Brain pericyte (primary cell): Measurements from ENCODE around the gene STX3.

ENCODE experiments used
- DNase-seq: peaks from one replicate; pipeline ENCODE4 v3.0.0-alpha.2; 2012; ENCODE audit warnings: low read depth, low spot score

Gene STX3

DNA sequence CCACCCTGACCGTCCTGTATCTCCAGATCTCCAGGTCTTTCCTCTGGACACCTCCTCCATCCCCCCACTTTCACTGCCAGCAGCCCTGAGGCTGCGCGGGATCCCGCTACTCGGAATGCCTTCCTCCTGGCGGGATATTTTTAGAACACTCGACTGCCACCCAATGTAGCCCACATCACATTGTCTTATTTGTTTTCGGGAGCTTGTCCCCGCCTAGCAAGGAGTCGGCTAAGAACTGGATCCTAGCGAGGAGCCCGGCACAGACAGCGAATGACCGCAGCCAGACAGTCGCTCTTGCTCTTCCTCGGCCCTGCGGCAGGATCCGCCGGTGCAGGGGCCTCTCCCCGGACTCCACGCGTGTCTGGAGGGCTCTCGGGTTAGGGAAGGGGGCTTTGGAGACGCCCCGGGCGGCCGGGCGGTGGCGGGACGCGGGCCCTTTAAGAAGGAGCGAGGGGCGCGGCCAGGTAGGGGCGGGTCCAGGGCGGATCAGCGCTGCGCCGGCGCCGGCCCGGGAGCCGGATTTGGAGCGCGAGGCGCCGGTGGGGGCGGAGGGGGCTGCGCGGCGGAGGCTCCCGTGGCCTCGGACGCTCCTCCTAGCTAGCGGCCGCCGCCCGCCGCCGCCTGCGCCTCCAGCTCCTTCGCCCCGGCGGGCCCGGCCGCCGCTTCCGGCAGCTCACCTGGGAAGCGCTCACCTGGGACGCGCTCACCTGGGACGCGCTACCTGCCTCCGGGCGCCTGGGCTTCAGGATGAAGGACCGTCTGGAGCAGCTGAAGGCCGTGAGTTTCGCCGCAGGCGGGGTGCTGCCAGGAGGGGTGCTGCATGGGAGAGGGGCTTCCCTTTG lies at the start of gene STX3:
STX3 (plus strand) TSS at position 518 of the 842 bp plus-strand sequence; CDS start at position 748, 230 bp downstream.
- no peak for DNase-seq

DNA sequence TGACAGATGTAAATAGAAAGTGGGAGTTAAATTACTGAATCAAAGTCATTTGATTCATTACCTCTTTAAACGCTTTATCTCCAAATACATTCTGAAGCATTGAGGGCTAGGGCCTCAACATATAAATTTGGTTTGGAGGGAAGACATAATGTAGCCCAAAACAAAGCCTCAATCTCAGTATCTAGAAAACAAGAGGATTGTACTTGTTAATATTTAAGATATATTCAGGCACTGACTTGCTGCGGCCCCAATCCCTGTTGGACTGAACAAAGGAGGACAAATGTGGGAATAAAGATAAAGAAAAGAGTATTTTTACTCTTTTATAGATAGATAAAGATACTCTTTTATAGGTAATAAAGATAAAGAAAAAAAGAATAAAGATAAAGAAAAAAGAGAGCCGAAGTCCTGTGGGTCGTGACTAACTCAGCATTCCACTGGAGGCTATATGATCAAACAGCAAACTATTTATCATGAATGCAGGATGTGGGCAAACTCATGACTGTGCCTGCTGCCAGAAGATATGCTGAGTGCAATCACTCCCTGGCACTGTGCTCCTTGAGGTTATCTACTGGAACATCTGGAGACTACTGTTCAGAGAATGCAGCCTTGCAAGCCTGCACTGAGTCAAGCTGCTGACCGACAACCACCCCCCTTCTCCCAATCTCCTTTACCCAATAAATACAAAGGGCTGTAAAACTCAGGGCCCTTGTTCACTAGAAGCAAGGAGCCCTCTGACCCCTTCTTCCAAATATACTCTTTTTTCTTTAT lies 48.5 kb upstream of the STX3 start:
- DNase-seq, result no peak

DNA sequence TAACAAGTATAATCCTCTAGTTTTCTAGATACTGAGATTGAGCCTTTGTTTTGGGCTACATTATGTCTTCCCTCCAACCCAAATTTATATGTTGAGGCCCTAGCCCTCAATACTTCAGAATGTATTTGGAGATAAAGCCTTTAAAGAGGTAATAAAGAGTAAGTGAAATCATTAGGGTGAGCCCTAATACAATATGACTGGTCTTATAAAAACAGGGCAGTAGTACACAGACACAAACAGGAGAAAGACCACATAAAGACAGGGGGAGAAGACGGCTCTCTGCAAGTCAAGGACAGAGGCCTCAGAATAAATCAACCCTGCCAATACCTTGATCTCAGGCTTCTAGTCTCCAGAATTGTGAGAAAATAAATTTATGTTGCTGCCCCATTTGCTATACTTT lies 47.8 kb upstream of the STX3 start:
- DNase-seq, result no peak

DNA sequence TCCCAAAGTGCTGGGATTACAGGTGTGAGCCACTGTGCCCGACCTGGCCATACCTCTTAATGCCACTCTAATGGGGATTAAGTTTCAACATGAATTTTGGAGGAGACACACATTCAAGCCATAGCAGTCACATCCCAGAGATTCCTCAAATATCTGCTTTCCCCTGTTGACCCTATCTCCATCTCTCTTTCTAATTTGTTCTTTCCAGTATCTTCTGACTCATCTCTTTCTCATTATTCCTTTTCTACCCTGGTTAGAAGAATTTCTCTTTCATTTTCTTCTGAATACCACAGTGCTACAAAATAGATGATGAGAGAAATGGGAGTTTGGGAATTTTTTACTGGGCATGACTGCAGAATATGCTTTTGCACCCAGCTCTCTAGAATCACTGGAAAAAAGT lies 46.6 kb upstream of the STX3 start:
- no peak for DNase-seq

DNA sequence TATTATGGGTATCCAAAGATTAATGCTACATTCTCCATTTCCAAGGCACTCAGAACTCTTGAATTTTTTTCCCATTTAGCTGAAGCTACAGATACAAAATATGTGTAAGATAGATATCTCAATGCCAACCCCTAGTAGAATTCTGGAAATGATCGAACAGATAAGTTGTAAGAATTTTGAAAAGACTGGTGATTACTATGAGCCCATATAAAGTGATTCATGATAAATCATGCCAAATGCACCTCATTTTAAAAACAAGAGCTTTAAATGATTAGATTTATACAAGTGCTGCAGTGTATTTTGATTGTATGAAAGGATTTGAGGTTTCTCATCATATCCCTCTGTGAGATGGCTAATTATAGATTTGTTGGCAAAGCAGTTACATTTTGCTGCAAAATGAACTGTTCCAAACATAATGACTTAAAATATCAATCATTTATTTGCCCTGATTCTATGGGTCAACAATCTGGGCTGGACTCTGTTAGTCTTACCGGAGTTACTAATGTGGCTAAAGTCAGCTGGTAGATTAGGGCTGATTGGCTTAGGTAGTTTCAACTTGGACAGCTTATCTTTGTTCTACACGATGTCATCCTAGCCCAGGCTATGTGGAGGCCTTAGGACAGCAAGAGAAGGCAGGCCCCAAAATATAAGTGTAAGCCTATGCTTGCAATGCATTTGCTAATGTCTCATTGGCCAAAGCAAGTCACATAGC lies 44.9 kb upstream of the STX3 start:
- DNase-seq, result no peak

DNA sequence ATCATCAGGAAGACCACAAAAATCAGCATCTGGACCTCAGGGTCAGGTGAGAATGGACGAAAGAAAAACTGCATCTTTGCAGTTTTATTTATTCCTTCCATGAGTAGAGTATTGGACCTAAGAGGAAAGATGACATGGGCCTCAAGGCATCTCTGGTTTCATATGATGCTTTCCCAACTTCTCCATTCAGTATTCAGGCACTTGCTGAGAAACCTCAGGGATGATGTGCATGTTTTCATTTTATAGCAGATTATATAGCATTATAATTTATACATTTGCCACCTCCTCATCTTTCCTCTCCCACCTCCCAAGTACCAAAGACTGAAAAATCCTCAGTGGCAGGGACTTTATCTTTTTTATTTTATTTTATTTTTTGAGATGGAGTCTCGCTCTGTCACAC lies 41.4 kb upstream of the STX3 start, which contains the start of gene OR10V1:
OR10V1 (minus strand) TSS at position 101 of the 400 bp plus-strand sequence; CDS start at position 101, 0 bp downstream.
- no peak for DNase-seq

DNA sequence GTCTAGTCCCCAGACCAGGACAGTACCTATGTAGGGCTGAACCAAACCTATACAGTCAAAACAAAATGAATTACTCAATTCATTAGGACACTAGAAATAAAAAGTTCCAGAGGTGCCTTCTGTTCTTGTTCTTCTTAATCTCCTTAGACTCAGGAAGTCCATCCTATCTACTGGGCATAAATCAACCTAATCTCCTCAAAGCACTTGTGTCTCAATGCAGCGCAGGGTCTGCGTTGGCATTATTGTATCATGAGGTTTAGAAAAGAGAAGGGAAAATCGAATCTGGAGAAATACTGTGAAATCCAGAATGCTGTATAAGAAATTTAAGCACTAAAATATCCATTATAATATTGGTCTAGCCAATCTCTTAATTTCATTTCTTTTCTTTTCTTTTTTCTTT lies 39.1 kb upstream of the STX3 start:
- no peak for DNase-seq

DNA sequence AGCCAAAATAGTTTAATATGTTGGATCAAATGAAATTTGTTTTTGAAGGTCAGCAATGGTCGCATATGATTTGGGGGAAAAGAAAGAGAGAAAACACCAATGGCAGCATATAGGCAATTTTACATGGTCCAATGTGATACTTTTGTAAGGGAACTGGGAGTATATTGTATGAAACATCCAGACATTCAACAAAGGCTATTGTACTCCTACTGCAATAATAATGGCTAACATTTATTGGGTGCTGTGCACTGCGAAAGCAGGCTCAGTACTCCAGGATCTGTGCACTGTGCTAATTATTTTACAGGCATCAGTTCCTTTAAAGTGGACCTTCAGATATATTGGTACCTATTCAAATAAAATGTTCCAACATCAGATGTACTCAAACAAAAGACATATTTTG lies 35.6 kb upstream of the STX3 start:
- no peak for DNase-seq

DNA sequence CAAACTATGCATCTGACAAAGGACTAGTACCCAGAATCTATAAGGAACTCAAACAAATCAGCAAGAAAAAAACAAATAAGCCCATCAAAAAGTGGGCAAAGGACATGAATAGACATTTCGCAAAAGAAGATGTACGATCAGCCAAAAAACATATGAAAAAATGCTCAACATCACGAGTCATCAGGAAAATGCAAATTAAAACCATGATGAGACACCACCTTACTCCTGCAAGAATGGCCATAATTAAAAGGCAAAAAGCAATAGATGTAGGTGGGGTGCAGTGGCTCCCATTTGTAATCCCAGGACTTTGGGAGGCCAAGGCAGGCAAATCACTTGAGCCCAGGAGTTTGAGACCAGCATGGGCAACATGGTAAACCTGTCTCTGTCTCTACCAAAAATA lies 31.1 kb upstream of the STX3 start:
- DNase-seq, result no peak

DNA sequence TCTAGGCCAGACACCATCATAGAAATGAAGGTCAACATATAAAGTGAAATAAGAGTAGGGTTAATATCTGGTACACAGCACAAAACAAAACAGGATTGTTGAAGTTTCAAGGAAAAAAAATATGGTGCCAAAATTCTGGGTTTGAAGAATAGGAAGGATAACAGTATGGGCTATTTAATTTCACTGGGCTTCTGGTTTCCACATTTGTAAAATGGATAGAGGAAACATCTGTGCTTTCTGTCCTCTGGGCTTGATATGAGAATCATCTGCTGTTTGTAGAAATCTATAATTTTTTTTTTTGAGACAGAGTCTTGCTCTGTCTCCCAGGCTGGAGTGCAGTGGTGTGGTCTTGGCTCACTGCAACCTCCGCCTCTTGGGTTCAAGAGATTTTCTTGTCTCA lies 27.8 kb upstream of the STX3 start:
- DNase-seq, result no peak

DNA sequence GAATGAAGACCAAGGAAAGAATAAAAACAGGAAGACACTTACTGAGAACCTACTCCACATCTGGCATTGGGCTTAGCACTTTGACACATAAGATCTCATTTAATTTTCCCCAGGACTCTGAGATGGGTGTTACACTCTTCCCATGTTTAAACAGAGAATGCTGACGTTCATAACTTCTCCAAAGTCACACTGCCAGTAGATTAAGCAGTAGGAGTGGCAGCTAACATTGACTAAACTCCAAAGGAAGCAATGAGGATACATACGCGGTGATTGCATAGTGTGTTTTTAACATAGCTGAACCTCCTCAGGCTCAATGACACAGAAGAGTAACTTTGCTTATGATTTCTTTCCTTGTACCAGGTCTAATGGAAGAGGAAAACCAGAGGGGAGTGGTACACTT lies 27.0 kb upstream of the STX3 start:
- DNase-seq, result no peak

DNA sequence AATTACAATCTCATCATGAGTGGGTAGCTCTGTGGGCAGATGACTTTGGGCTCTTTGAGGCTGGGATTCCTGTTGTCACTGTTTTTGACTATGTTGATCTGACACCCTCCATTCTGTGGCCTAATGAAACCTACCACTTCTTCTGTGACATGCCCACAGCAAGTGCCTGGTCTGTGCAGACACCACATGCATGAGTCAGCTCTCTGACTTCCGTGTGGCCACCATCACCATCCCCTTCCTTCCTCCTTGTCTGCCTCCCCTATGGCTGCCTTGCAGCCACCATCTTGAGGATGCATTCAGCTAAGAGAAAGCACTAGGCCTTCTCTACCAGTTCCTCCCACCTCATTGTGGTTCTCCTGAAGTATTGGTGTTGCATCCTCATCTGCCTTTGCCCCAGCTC lies 26.3 kb upstream of the STX3 start:
- DNase-seq, result no peak

DNA sequence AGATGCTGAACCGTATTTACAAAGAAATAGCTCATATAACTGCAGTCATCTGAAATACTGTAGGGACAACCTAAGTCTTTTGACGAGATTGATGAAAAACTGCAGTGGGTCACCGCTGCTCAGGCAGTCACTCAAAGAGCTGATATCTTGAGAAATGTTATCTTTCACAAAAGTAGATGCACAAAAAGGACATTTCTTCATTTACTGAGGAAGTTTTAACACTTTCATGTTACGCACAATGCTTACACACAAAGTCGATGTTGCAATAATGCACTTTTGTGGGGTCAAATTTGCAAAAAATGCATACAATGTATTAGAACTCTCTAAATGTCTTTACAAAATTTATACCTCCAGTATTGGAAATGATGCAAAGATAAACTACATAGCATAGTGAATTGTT lies 25.3 kb upstream of the STX3 start:
- DNase-seq, result no peak

DNA sequence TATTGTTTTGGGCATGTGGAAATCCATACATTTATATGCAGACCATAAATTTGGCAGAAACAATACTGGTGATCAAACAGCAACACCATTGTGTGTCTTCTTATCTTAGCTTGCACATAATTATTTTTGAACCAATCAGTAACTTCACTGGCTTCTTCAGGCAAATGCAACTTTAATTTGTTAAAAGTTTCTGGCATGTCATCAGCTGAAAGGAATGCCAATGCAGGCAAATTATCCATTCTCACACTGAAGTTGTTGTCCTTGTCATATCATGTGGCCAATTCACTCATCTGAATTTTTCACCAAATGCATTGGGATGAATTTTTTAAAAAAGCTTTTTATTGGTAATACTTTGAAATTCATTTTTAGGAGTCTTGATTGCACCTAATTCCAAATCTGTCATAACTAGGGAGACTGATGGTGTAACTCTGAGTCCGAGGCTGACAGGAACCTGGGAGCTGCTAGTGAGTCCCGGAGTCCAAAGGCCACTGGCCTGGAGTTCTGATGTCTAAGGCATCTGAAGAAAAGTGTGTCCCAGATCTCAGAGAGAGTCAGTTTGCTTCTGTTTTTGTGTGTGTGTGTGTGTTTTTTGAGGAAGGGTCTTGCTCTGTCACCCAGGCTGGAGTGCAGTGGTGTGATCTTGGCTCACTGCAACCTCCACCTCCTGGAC lies 24.1 kb upstream of the STX3 start:
- DNase-seq, result no peak

DNA sequence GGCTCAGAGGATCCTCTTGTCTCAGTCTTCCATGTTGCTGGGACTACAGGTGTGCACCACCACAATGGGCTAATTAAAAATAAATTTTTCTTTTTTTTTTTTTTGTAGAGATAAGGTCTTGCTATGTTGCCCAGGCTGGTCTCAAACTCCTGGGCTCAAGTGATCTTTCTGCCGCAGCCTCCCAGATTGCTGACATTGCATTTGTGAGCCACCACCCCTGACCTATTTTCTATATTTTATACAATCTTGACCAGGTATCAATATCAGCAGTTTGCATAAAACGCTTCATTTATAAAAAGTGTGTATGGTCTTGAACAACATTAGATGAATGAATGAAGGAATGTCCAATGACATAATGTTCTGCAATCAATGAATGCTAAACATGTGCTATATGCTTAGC lies 9.1 kb upstream of the STX3 start:
- DNase-seq, result no peak

DNA sequence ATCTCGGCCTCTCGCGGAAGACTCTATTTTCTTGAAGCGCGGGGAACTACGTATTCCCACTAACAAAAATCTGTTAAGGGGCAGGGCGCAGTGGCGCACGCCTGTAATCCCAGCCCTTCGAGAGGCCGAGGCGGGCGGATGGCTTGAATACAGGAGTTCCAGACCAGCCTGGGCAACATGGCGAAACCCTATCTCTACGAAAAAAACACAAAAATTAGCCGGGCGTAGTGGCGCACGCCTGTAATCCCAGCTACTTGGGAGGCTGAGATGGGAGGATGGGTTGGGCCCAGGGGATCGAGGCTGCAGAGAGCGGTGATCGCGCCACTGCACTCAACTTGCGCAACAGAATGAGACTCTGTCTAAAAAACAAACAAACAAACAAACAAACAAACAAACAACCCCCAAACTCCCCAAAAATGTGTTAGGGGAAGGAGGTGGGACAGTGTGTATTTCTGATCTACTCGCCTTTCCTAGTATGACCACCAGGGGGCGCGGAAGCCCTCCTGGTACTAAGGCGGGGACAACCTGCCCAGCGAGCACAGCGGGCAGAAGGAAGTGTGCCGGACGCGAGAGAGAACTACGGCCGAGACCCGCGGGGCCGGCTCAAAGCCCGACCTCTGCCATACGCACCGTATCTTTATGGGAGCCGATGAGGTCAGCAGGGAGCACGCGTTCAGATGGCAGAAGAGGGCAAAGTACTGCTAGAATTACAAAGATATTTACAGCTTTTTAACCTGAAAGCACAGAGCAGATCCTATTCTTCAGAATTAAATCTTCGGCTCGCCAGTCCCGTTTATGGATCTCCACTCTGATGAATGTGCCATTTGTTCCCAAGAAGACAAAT lies 1.3 kb upstream of the STX3 start:
- no peak for DNase-seq

DNA sequence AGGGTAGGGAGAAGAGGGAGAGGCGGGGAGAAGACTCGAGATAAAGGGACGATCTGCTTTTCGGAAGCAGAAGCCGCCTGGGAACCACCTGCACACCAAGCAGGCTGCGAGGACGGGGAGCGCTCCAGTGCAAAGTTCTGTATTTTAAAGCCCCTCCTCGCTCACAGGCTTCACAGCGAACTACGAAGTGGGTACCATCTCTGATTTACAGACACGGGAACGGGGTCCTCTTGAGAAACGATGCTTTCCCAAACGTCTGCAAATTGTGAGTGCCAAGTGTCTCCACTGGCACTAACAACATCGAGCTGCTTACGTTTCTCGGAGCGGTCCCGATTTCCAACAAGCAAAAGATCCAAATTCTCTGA lies 700 bp upstream of the STX3 start:
- no peak for DNase-seq

DNA sequence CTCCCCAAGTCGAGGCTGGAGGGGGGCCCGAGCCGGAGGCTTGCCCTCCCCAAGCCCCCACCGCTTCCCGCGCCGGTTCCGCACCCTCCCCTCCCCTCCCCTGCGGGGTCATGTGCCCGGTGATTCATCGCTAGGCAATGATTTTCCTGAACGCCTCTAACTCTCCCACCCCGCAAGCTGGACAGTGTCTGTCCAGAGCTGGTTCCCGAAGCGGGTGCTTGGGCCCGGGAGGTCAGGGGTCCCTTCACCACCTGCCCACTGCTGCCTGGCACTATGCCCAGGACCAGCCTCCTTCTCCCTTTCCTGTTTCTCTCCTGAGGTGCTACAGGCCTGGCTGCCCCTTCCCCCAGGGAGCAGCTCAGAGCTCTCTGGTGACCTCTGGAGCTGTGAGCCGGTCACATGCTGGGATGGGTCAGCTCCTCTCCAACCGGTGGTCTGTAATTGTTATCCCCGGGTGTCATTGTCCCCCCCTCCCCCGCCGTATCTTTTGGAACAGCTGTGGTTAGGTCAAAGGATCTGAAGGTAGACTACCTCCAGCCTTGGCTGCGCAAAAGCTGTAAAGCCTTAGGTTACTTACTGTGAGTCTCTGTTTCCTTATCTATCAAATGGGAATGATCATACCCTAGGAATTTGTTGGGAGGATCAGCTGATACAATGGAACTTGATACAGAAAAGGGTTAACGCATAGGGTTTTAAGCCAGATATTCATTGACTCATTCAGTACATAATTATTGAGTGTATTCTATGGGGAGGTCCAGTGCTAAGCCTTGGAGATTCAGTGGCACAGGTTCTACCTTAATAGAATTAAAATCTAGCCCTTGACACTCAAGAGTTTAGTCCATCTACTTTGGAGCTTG lies 753 bp downstream of the STX3 start:
- no peak for DNase-seq

DNA sequence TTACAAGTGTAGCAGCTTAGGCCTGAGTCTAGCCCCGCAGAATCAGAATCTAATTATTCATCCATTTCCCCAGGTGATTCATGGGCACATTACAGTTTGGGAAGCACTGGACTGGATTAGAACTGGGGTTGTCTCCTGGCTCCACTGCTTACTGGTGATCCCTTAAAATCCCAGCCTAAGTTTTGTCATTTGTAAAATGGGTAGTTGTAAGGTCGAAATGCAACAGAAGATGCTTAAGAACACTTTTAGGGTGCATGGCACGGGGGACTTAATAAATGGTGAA lies 1.3 kb downstream of the STX3 start:
- DNase-seq, result no peak

DNA sequence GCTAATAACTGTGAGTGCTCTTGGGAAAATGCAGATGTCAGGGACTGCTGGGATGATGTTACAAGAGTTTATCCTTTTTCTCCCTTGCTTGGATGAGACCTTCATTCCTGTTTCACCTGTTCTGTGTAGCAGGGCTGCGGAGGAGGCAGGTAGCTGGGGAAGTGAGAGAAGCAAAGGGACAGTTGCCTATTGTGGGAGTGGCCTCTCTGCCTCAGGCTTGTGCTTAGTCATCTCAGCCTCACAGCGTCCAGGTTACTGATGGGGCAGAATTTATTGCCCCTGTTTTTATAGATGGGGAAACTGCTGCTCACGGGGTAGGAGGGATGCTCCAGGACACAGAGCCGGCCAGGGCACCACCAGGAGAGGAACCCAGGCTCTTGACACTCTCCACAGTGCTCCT lies 1.7 kb downstream of the STX3 start:
- no peak for DNase-seq
